ENCODE results near the gene FUCA2.

DNA sequence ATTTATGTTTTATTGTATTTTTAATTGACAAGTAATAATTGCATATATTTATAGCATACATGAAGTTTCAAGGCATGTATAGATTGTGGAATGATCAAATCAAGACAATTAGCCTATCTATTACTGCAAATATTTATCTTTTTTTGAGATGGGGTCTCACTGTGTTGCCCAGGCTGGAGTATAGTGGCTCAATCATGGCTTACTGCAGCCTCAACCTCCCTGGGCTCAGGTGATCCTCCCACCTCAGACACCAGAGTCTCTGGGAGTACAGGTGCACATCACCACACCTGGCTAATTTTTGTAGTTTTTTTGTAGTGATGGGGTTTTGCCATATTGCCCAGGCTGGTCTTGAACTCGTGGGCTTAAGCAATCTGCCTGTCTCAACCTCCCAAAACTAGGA is 16.2 kb upstream of the FUCA2 start:
- TF ChIP-seq, protein P1, sequence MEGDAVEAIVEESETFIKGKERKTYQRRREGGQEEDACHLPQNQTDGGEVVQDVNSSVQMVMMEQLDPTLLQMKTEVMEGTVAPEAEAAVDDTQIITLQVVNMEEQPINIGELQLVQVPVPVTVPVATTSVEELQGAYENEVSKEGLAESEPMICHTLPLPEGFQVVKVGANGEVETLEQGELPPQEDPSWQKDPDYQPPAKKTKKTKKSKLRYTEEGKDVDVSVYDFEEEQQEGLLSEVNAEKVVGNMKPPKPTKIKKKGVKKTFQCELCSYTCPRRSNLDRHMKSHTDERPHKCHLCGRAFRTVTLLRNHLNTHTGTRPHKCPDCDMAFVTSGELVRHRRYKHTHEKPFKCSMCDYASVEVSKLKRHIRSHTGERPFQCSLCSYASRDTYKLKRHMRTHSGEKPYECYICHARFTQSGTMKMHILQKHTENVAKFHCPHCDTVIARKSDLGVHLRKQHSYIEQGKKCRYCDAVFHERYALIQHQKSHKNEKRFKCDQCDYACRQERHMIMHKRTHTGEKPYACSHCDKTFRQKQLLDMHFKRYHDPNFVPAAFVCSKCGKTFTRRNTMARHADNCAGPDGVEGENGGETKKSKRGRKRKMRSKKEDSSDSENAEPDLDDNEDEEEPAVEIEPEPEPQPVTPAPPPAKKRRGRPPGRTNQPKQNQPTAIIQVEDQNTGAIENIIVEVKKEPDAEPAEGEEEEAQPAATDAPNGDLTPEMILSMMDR (IDR thresholded peaks at IDR 0.05): no peak
- no peak for TF ChIP-seq POLR2A (IDR thresholded peaks at IDR 0.05)
